ENCODE results near the gene RHBDL3. TPM values are rescaled to one million over a fixed set of nuclear protein-coding genes. Genes with fewer than 3 reads are reported as not detected.

RHBDL3 gene
- 2.7 to 5.6 TPM (median 4.6 TPM) in 5 replicates for total RNA-seq (2022; extraction: Qiagen RNA extraction; ENCODE audit: low read depth)

GRCh38 chr17:32265192-32265923 lies at the start of gene RHBDL3:
TSS of gene RHBDL3 (plus strand) at chr17:32265832. CDS start at chr17:32266190, 358 bp downstream.

GRCh38 chr17:32341857-32342602 lies 76.4 kb downstream of the RHBDL3 start, which contains the start of gene C17orf75:
TSS of gene C17orf75 (minus strand) at chr17:32342173. CDS start at chr17:32342139, 34 bp downstream.

GRCh38 chr17:32349854-32350665 lies 84.4 kb downstream of the RHBDL3 start, which contains the start of gene ZNF207:
TSS of gene ZNF207 (plus strand) at chr17:32350157. CDS start at chr17:32350286, 129 bp downstream.

Other genes with a start within 250 kb of the RHBDL3 start
- gene RHOT1, start 123.3 kb upstream of the RHBDL3 start, total RNA-seq (2022; extraction: Qiagen RNA extraction; ENCODE audit: low read depth): 16.3 to 27.2 TPM (median 22.5 TPM) in 5 replicates
- 23.8 to 36.6 TPM (median 29.3 TPM) in 5 replicates for gene C17orf75, start 76.3 kb downstream of the RHBDL3 start, total RNA-seq (2022; extraction: Qiagen RNA extraction; ENCODE audit: low read depth)
- gene ZNF207, start 84.3 kb downstream of the RHBDL3 start, total RNA-seq (2022; extraction: Qiagen RNA extraction; ENCODE audit: low read depth): 217 to 246 TPM (median 236 TPM) in 5 replicates
- gene PSMD11, start 178.7 kb downstream of the RHBDL3 start, total RNA-seq (2022; extraction: Qiagen RNA extraction; ENCODE audit: low read depth): 164 to 295 TPM (median 185 TPM) in 5 replicates
- gene CDK5R1, start 221.2 kb downstream of the RHBDL3 start, total RNA-seq (2022; extraction: Qiagen RNA extraction; ENCODE audit: low read depth): 3.6 to 4.2 TPM (median 3.8 TPM) in 5 replicates